ENCODE results near the gene TMOD2.

DNA sequence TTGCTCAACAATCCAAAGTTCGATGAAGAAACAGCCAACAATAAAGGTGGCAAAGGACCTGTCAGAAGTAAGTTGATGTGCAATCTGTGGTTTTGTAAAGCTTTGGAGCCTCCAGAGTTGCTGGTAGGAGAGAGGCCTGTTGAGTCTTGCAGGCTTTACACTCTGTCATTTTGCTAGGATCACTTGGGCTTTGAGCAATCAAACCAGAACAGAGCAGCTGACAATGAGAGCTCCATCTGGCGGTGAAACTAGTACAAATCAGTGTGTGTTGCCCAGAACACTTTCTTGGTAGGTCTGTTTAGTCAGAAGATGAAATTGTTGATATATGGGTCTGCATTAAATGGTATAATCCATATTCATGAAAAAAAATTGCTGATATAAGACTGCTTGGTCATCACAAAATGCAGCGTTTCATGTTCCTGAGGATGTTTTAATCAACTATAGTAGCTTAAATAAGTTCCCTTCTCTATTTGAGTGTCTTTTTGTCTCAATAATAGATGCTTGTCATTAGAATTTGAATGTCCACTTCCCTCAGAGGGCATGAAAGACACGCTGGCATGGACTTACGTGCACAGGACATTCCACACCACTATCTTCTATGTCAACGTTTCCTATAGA, 25.7 kb downstream of the TMOD2 start:
- TF ChIP-seq SUZ12 (IDR thresholded peaks at IDR 0.05; ENCODE audit: extremely low read depth, insufficient read depth, insufficient read length) (no peak), YY1 (IDR thresholded peaks at IDR 0.05; ENCODE audit: insufficient read depth, insufficient read length) (no peak)
